ENCODE results near the gene FRY.

GRCh38 chr13:32187651-32188050 is 156.1 kb downstream of the FRY start:
- no peak for TF ChIP-seq PRPF4 (IDR thresholded peaks at IDR 0.05; ENCODE audit: insufficient read depth, low read depth, low read length, poor library complexity, severe bottlenecking)
- TF ChIP-seq BHLHE40 (IDR thresholded peaks at IDR 0.05; ENCODE audit: low read length): no peak
- TF ChIP-seq, protein P1, sequence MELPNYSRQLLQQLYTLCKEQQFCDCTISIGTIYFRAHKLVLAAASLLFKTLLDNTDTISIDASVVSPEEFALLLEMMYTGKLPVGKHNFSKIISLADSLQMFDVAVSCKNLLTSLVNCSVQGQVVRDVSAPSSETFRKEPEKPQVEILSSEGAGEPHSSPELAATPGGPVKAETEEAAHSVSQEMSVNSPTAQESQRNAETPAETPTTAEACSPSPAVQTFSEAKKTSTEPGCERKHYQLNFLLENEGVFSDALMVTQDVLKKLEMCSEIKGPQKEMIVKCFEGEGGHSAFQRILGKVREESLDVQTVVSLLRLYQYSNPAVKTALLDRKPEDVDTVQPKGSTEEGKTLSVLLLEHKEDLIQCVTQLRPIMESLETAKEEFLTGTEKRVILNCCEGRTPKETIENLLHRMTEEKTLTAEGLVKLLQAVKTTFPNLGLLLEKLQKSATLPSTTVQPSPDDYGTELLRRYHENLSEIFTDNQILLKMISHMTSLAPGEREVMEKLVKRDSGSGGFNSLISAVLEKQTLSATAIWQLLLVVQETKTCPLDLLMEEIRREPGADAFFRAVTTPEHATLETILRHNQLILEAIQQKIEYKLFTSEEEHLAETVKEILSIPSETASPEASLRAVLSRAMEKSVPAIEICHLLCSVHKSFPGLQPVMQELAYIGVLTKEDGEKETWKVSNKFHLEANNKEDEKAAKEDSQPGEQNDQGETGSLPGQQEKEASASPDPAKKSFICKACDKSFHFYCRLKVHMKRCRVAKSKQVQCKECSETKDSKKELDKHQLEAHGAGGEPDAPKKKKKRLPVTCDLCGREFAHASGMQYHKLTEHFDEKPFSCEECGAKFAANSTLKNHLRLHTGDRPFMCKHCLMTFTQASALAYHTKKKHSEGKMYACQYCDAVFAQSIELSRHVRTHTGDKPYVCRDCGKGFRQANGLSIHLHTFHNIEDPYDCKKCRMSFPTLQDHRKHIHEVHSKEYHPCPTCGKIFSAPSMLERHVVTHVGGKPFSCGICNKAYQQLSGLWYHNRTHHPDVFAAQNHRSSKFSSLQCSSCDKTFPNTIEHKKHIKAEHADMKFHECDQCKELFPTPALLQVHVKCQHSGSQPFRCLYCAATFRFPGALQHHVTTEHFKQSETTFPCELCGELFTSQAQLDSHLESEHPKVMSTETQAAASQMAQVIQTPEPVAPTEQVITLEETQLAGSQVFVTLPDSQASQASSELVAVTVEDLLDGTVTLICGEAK (IDR thresholded peaks at IDR 0.05): no peak
- TF ChIP-seq, protein P1 (CRISPR knock-in tag; IDR thresholded peaks at IDR 0.05): no peak
- TF ChIP-seq THRB (CRISPR knock-in tag; conservative IDR thresholded peaks at IDR 0.05): no peak
- no peak for TF ChIP-seq POLR2A (conservative IDR thresholded peaks at IDR 0.05)
- TF ChIP-seq, protein P2, sequence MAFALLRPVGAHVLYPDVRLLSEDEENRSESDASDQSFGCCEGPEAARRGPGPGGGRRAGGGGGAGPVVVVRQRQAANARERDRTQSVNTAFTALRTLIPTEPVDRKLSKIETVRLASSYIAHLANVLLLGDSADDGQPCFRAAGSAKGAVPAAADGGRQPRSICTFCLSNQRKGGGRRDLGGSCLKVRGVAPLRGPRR (CRISPR knock-in tag; IDR thresholded peaks at IDR 0.05): no peak
- TF ChIP-seq PHF8 (IDR thresholded peaks at IDR 0.05; ENCODE audit: borderline replicate concordance, low read length): no peak
- no peak for TF ChIP-seq ZBTB1 (CRISPR knock-in tag; IDR thresholded peaks at IDR 0.05; ENCODE audit: borderline replicate concordance, low read depth)
- TF ChIP-seq TRIM24 (IDR thresholded peaks at IDR 0.05): no peak
- TF ChIP-seq NR2C2 (CRISPR knock-in tag; IDR thresholded peaks at IDR 0.05): no peak
- TF ChIP-seq NR2C2 (tag; IDR thresholded peaks at IDR 0.05): no peak

All from K562 (cell line).